Measurements from ENCODE around the gene EIPR1. TPM values are rescaled to one million over a fixed set of nuclear protein-coding genes. Genes with fewer than 3 reads are reported as not detected.
"Not testable (repeated sequence)": the region's sequence is repeated elsewhere in the genome, so short reads cannot be mapped to it uniquely, and the experiment has no call there.

The EIPR1 gene
- total RNA-seq, 1 donor from 2014 or later = 8.4 TPM

- DNase-seq = peak; percentile 25
- no peak for ATAC-seq (ENCODE audit: poor library complexity)
- intact Hi-C loops (cut with DNase I) = no loop called here
Measured at GRCh38 chr2:3284657-3285630, 92.7 kb downstream of the EIPR1 start.

GRCh38 chr2:3283876-3284656, 93.6 kb downstream of the EIPR1 start:
- intact Hi-C loops (cut with DNase I); ATAC-seq (ENCODE audit: poor library complexity): not testable (repeated sequence)
- peak; percentile 25 for DNase-seq

- peak; percentile 7 for ATAC-seq (ENCODE audit: poor library complexity)
- intact Hi-C loops (cut with DNase I) = no loop called here
- DNase-seq = no peak
Measured at GRCh38 chr2:3283206-3283605, 94.4 kb downstream of the EIPR1 start.

- intact Hi-C loops (cut with DNase I) = no loop called here
- ATAC-seq (ENCODE audit: poor library complexity) (peak; percentile 98), DNase-seq (peak; percentile 72)
Measured at GRCh38 chr2:3282056-3282998, 95.3 kb downstream of the EIPR1 start.

GRCh38 chr2:3280683-3281520, 96.7 kb downstream of the EIPR1 start:
- ATAC-seq (ENCODE audit: poor library complexity) = no peak
- intact Hi-C loops (cut with DNase I) = no loop called here
- DNase-seq = peak; percentile 25

- intact Hi-C loops (cut with DNase I) = no loop called here
- peak; percentile 22 for DNase-seq
- no peak for ATAC-seq (ENCODE audit: poor library complexity)
Measured at GRCh38 chr2:3280197-3280596, 97.4 kb downstream of the EIPR1 start.

- no peak for ATAC-seq (ENCODE audit: poor library complexity)
- intact Hi-C loops (cut with DNase I) = no loop called here
- peak; percentile 14 for DNase-seq
Measured at GRCh38 chr2:3279236-3279960, 98.2 kb downstream of the EIPR1 start.

GRCh38 chr2:3278521-3279218, 98.9 kb downstream of the EIPR1 start:
- intact Hi-C loops (cut with DNase I) = no loop called here
- ATAC-seq (ENCODE audit: poor library complexity) (no peak), DNase-seq (peak; percentile 6)

- DNase-seq (peak; percentile 27), ATAC-seq (ENCODE audit: poor library complexity) (no peak)
- intact Hi-C loops (cut with DNase I) = no loop called here
Measured at GRCh38 chr2:3277748-3278520, 99.7 kb downstream of the EIPR1 start.

GRCh38 chr2:3277050-3277747, 100.4 kb downstream of the EIPR1 start:
- intact Hi-C loops (cut with DNase I) = no loop called here
- ATAC-seq (ENCODE audit: poor library complexity) = no peak
- peak; percentile 8 for DNase-seq

GRCh38 chr2:3272761-3273160, 104.9 kb downstream of the EIPR1 start:
- ATAC-seq (ENCODE audit: poor library complexity) (no peak), DNase-seq (no peak)
- intact Hi-C loops (cut with DNase I) = no loop called here

GRCh38 chr2:3270095-3270478, 107.5 kb downstream of the EIPR1 start:
- intact Hi-C loops (cut with DNase I) = no loop called here
- ATAC-seq (ENCODE audit: poor library complexity) = no peak
- DNase-seq = no peak

GRCh38 chr2:3269425-3270094, 108.1 kb downstream of the EIPR1 start:
- no peak for ATAC-seq (ENCODE audit: poor library complexity)
- DNase-seq = no peak
- intact Hi-C loops (cut with DNase I) = no loop called here

GRCh38 chr2:3268705-3269029, 109.0 kb downstream of the EIPR1 start:
- no peak for ATAC-seq (ENCODE audit: poor library complexity)
- DNase-seq = no peak

More at GRCh38 chr2:3268705-3269029, 109.0 kb downstream of the EIPR1 start:
- intact Hi-C loops (cut with DNase I) = no loop called here

Measured in Right ventricle myocardium superior (tissue), 1 donor.